GM23248 (cell line): ENCODE results near the gene NFKBIL1. TPM values are rescaled to one million over a fixed set of nuclear protein-coding genes. Genes with fewer than 3 reads are reported as not detected.

Experiments
- DNase-seq: peaks from one replicate; pipeline ENCODE4 v3.0.0-alpha.2; 2015
- H2AFZ ChIP-seq: fragments of 200-600 bp; sonication (generic); 2 replicates; pipeline ENCODE4 v1.6.1; 2016; ENCODE audit warnings: antibody characterized with exemption
- H3F3A ChIP-seq: fragments of 200-600 bp; sonication (generic); 2 replicates; pipeline ENCODE4 v1.6.1; 2016; ENCODE audit warnings: mild to moderate bottlenecking, antibody characterized with exemption, mixed run types; ENCODE audit not compliant: insufficient read depth
- H3K27ac ChIP-seq: fragments of 200-600 bp; sonication (generic); 2 replicates; pipeline ENCODE4 v1.5.1; 2016; ENCODE audit warnings: mild to moderate bottlenecking
- H3K27me3 ChIP-seq: fragments of 200-600 bp; sonication (generic); replicated peaks from 2 replicates; pipeline ENCODE4 v1.6.1; 2016; ENCODE audit warnings: mild to moderate bottlenecking; ENCODE audit not compliant: insufficient read depth
- H3K36me3 ChIP-seq: fragments of 200-600 bp; sonication (generic); 2 replicates; pipeline ENCODE4 v1.6.1; 2016; ENCODE audit warnings: low read depth, mild to moderate bottlenecking
- H3K4me1 ChIP-seq: fragments of 200-600 bp; sonication (generic); 2 replicates; pipeline ENCODE4 v1.6.1; 2016; ENCODE audit warnings: mild to moderate bottlenecking; ENCODE audit not compliant: insufficient read depth
- H3K4me2 ChIP-seq: fragments of 200-600 bp; sonication (generic); one replicate; pipeline ENCODE4 v1.6.1; 2016; ENCODE audit warnings: mild to moderate bottlenecking; ENCODE audit not compliant: unreplicated experiment
- H3K4me3 ChIP-seq: fragments of 200-600 bp; sonication (generic); 2 replicates; pipeline ENCODE4 v1.5.1; 2016; ENCODE audit warnings: mild to moderate bottlenecking
- H3K79me2 ChIP-seq: fragments of 200-600 bp; sonication (generic); 2 replicates; pipeline ENCODE4 v1.6.1; 2016; ENCODE audit warnings: mild to moderate bottlenecking; ENCODE audit not compliant: insufficient read depth
- H3K9ac ChIP-seq: fragments of 200-600 bp; sonication (generic); 2 replicates; pipeline ENCODE4 v1.6.1; 2016; ENCODE audit warnings: mild to moderate bottlenecking
- H3K9me2 ChIP-seq: fragments of 200-600 bp; sonication (generic); 2 replicates; pipeline ENCODE4 v1.6.1; 2016; ENCODE audit warnings: mixed run types, mild to moderate bottlenecking, moderate library complexity; ENCODE audit not compliant: insufficient read depth
- H3K9me3 ChIP-seq: fragments of 200-600 bp; sonication (generic); one replicate; pipeline ENCODE4 v1.6.1; 2017; ENCODE audit warnings: low read depth
- H4K20me1 ChIP-seq: fragments of 200-600 bp; sonication (generic); 2 replicates; pipeline ENCODE4 v1.6.0; 2016; ENCODE audit not compliant: insufficient read depth
- EZH2 ChIP-seq: fragments of 200-600 bp; sonication (generic); IDR thresholded peaks from 2 replicates; pipeline ENCODE4 v1.6.1; 2018; ENCODE audit warnings: antibody characterized with exemption, mild to moderate bottlenecking; ENCODE audit not compliant: insufficient read depth, poor library complexity, severe bottlenecking
- EZH2phosphoT487 ChIP-seq: fragments of 200-600 bp; sonication (generic); IDR thresholded peaks from 2 replicates; pipeline ENCODE4 v1.6.1; 2018; ENCODE audit warnings: antibody characterized with exemption, moderate library complexity, mild to moderate bottlenecking, low read depth; ENCODE audit not compliant: insufficient read depth
- WGBS, 2 experiments: methylation state at CpG; one replicate each; pipeline ENCODE4 v1.1.6; 2015 to 2017; ENCODE audit warnings: low lambda C conversion rate in 2 of 2, low coverage in 1 of 2; ENCODE audit errors: missing lambda C conversion rate in 2 of 2; 5-methylcytosine and 5-hydroxymethylcytosine counted together
- in situ Hi-C: fragments of 300-500 bp; cut with MboI; formaldehyde crosslinking; loops from 2 replicates; pipeline ENCODE4 v1.15.0; 2020
- polyA plus RNA-seq: library from polyadenylated mRNA; unstranded; fragments of >200 nt; fragmentation: Nextera tagmentation; extraction: Ambion mirVana; gene quantifications from 2 replicates; pipeline ENCODE4 v1.2.1, GENCODE V29; 2016
- total RNA-seq: library from RNA; depleted of rRNA; stranded (reverse); fragments of >200 nt; shearing (Covaris generic); gene quantifications from 2 replicates; pipeline ENCODE4 v1.2.3, GENCODE V29; 2014

Gene NFKBIL1
- total and polyA plus RNA-seq, 2 experiments from 2014 or later = 12.3 to 20.4 TPM

DNA sequence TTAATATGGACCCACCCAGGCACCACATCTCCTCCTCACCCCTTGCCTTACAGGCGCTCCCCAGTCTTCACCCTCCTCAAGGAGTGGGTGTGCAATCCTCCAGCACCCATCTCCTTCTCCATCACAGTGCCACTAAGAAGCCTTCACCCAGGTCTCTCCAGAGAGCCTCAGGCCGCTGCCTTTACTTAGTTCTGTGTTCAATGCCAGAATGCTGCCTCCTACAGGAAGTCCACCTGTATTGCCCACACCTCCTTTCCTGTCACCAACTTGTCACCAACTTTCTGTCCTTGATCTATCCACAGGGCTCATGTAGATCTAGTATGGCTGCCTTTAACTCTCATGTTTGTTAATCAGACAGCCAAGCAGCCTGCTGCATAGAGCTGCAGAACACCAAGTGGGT, 38.1 kb downstream of the NFKBIL1 start:
- Histone ChIP-seq H4K20me1 (no peaks in the 10 kb centered on the region), H3K4me1 (peaks cover 8% of the 10 kb centered on the region; the same call in 1 of the 2 replicates), H3F3A (no peaks in the 10 kb centered on the region), H3K36me3 (no peaks in the 10 kb centered on the region), H3K4me2 (no peak overlapping the region), H3K9ac (no peak overlapping the region), H3K27me3 (no peaks in the 10 kb centered on the region), H3K9me3 (no peaks in the 10 kb centered on the region), H3K4me3 (no peak overlapping the region), H3K27ac (no peak overlapping the region), H3K9me2 (no peaks in the 10 kb centered on the region), H2AFZ (no peak overlapping the region), H3K79me2 (no peaks in the 10 kb centered on the region)
- in situ Hi-C loops = no loop called here
- TF ChIP-seq EZH2 = no peak
- no peak for TF ChIP-seq EZH2phosphoT487
- peak; percentile 30 for DNase-seq
- WGBS, 2 experiments = 56 to 58% methylated on average over 2 of the region's 2 CpGs

DNA sequence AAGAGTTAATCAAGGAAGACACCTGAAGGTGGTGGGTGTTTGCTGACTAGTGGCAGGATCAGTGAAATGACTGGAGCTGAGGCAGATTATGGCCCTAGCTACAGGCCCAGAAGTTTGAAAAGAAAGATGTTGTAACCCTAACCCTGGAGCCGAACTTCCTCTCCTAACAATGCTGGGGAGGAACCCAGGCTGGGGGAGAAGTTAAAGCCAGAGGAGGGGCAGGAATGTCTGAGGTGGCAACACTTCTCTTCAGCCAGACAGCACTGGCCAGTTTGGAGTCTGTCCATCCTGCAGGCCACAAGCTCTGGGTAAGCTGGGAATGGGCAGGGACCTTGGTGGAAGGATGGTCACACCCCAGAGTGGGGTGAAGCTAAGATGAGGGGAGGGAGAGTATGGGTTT, 38.6 kb downstream of the NFKBIL1 start, which contains the start of gene LST1:
Gene LST1 (plus strand): TSS at position 270 of the 400 bp plus-strand sequence. CDS start 1,023 bp downstream, outside the sequence.
- no peaks in the 10 kb centered on the region for H3K9me3 ChIP-seq
- H2AFZ ChIP-seq = no peak within 1 kb of the TSS
- no peaks in the 10 kb centered on the region for H3K79me2 ChIP-seq
- no peaks in the 10 kb centered on the region for H3F3A ChIP-seq
- H3K9me2 ChIP-seq = no peaks in the 10 kb centered on the region
- H3K4me3 ChIP-seq = no peak within 1 kb of the TSS
- H3K27me3 ChIP-seq = no peaks in the 10 kb centered on the region
- peaks cover 8% of the 10 kb centered on the region; the same call in 1 of the 2 replicates for H3K4me1 ChIP-seq
- no peak within 1 kb of the TSS for H3K4me2 ChIP-seq
- 26 to 56% methylated on average over 1 of the region's 1 CpG for WGBS, 2 experiments
- H3K36me3 ChIP-seq = no peaks in the 10 kb centered on the region
- H3K27ac ChIP-seq = no peak within 1 kb of the TSS
- TF ChIP-seq EZH2 (no peak), EZH2phosphoT487 (no peak)
- DNase-seq = no peak
- in situ Hi-C loops = no loop called here
- H3K9ac ChIP-seq = no peak within 1 kb of the TSS
- no peaks in the 10 kb centered on the region for H4K20me1 ChIP-seq

DNA sequence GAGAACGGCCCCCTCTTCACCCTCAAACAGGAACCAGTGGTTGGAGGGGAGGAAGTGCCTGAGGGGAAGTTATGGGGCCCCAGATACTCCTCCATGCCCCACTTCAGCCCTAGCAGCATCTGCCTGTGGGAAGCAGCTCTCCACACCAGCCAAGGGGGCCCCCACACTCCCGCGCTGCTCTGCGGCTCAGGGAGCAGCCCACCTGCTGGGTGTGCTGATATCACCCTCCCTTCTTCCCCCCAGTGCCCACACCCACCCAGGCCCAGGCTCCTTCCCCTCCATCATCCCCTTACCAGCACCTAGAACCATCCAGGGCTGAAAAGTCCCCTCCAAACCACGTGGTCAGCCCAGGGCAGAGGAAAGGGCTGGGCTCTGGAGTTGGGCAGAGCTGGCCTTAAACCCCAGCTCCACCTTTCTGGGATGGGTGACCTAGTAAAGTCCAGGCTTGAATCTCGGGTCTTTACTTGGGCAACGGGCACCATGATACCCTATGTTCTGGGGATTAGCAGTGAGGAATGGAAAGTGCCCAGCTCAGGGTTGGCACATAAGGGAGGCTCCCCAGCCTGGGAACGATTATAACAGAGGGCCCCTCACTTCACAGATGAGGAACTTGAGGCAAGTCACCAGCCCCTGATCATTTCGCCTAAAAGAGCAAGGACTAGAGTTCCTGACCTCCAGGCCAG, 39.3 kb downstream of the NFKBIL1 start:
- Histone ChIP-seq H3K27me3 (no peaks in the 10 kb centered on the region), H3K4me2 (no peak overlapping the region), H2AFZ (no peak overlapping the region), H3K79me2 (no peaks in the 10 kb centered on the region), H4K20me1 (no peaks in the 10 kb centered on the region), H3K27ac (no peak overlapping the region), H3K4me1 (peaks cover 5% of the 10 kb centered on the region; the same call in 1 of the 2 replicates), H3K4me3 (no peak overlapping the region), H3F3A (no peaks in the 10 kb centered on the region), H3K36me3 (no peaks in the 10 kb centered on the region), H3K9ac (no peak overlapping the region), H3K9me2 (no peaks in the 10 kb centered on the region), H3K9me3 (no peaks in the 10 kb centered on the region)
- TF ChIP-seq EZH2 = no peak
- TF ChIP-seq EZH2phosphoT487 = no peak
- in situ Hi-C loops = no loop called here
- no peak for DNase-seq
- 56 to 63% methylated on average over 9 of the region's 9 CpGs for WGBS, 2 experiments

DNA sequence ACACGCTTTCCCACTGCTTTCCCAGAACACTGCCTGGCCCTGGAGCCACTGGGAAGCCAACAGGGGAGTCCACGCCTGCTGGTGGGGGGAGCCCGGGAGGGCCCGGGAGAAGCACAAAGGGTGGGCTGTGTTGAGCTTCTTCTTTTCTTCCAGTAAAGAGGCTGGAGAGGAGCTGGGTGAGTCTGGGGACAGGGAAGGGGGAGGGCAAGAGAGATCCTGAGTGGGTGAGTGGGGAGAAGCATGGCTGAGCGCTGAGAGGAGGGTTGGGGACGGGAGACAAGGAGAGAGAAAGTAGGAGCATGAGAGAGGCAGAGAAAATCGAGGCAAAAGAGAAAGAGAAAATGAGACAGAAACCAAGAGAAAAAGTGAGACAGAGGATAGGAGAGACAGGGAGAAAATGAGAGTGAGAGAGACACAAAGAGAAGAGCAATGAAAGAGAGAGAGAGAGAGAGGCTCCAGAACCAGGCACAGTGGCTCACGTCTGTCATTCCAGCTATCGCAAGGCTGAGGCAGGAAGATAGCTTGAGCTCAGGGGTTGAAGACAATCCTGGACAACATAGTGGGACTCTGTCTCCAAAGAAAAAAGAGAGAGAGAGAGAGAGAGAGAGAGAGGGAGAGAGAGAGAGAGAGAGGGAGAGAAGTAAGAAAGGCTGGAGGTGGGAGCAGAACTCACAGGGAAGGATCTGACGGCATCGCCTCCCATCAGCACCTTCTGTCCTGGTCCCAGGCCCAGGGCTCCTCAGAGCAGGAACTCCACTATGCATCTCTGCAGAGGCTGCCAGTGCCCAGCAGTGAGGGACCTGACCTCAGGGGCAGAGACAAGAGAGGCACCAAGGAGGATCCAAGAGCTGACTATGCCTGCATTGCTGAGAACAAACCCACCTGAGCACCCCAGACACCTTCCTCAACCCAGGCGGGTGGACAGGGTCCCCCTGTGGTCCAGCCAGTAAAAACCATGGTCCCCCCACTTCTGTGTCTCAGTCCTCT, 40.7 kb downstream of the NFKBIL1 start:
- 0 out of 2 replicates have a peak, but pooled peaks cover 4% of the 10 kb centered on the region for H3K4me1 ChIP-seq
- no peak for DNase-seq
- no peak overlapping the region for H3K4me3 ChIP-seq
- WGBS, 2 experiments = 67 to 69% methylated on average over 10 to 12 of the region's 12 CpGs
- H4K20me1 ChIP-seq = no peaks in the 10 kb centered on the region
- no peak overlapping the region for H3K27ac ChIP-seq
- H3F3A ChIP-seq = no peaks in the 10 kb centered on the region
- H3K9me3 ChIP-seq = no peaks in the 10 kb centered on the region
- H3K27me3 ChIP-seq = no peaks in the 10 kb centered on the region
- H3K9me2 ChIP-seq = no peaks in the 10 kb centered on the region
- no peak overlapping the region for H2AFZ ChIP-seq
- H3K79me2 ChIP-seq = no peaks in the 10 kb centered on the region
- no peak for TF ChIP-seq EZH2
- TF ChIP-seq EZH2phosphoT487 = no peak
- no peak overlapping the region for H3K4me2 ChIP-seq
- H3K36me3 ChIP-seq = no peaks in the 10 kb centered on the region
- in situ Hi-C loops = no loop called here
- no peak overlapping the region for H3K9ac ChIP-seq
